NCI-H1436 treated with DMSO at 0.1 percent for 48 hours (cell line): ENCODE measurements around the gene CYP4F12.
"Not testable (repeated sequence)": the region's sequence is repeated elsewhere in the genome, so short reads cannot be mapped to it uniquely, and the experiment has no call there.

Source experiments
- DNase-seq: peaks from one replicate; lab custom pipeline; 2025; lab: John Stamatoyannopoulos, UW

The CYP4F12 gene

GRCh38 chr19:15651791-15652190 lies 21.1 kb upstream of the CYP4F12 start:
- no peak for DNase-seq

- no peak for DNase-seq
These were observed 20.2 kb upstream of the CYP4F12 start for GRCh38 chr19:15652559-15653278.

- no peak for DNase-seq
These were observed 16.4 kb upstream of the CYP4F12 start for GRCh38 chr19:15656467-15656866.

- DNase-seq: no peak
These were observed 9.6 kb upstream of the CYP4F12 start for GRCh38 chr19:15663247-15663646.

- no peak for DNase-seq
These were observed 6.7 kb upstream of the CYP4F12 start for GRCh38 chr19:15666186-15666585.

GRCh38 chr19:15666883-15667282 lies 6.0 kb upstream of the CYP4F12 start:
- no peak for DNase-seq

GRCh38 chr19:15669440-15669839 lies 3.4 kb upstream of the CYP4F12 start:
- DNase-seq: no peak

- DNase-seq: no peak
These were observed 3.0 kb upstream of the CYP4F12 start for GRCh38 chr19:15669891-15670290.

- DNase-seq: no peak
These were observed 1.6 kb upstream of the CYP4F12 start for GRCh38 chr19:15671237-15671821.

- no peak for DNase-seq
These were observed 852 bp upstream of the CYP4F12 start for GRCh38 chr19:15671891-15672579.

- no peak for DNase-seq
These were observed 328 bp downstream of the CYP4F12 start for GRCh38 chr19:15673176-15673654.

- no peak for DNase-seq
These were observed 2.7 kb downstream of the CYP4F12 start for GRCh38 chr19:15675560-15675959.

- no peak for DNase-seq
These were observed 6.2 kb downstream of the CYP4F12 start for GRCh38 chr19:15679089-15679488.

- DNase-seq: not testable (repeated sequence)
These were observed 7.0 kb downstream of the CYP4F12 start for GRCh38 chr19:15679865-15680264.

GRCh38 chr19:15680478-15681322 lies 7.8 kb downstream of the CYP4F12 start:
- no peak for DNase-seq

GRCh38 chr19:15683411-15683810 lies 10.5 kb downstream of the CYP4F12 start:
- DNase-seq: no peak

- DNase-seq: no peak
These were observed 11.9 kb downstream of the CYP4F12 start for GRCh38 chr19:15684828-15685227.

GRCh38 chr19:15696654-15697194 lies 23.8 kb downstream of the CYP4F12 start:
- no peak for DNase-seq

GRCh38 chr19:15701757-15702533 lies 29.1 kb downstream of the CYP4F12 start:
- DNase-seq: no peak

- no peak for DNase-seq
These were observed 29.6 kb downstream of the CYP4F12 start for GRCh38 chr19:15702534-15702930.

- DNase-seq: no peak
These were observed 41.8 kb downstream of the CYP4F12 start for GRCh38 chr19:15714638-15715037.
